Fibroblast of mammary gland (primary cell): ENCODE data around the gene BICC1.
A peak's percentile ranks its signal among the peaks of the same experiment; 100 is the strongest.

Source experiments
- DNase-seq: peaks from one replicate; pipeline ENCODE4 v3.0.0-alpha.2; 2010; ENCODE audit warnings: low read depth
- H3K4me3 ChIP-seq: 2 replicates; pipeline ENCODE4 v1.5.1; 2011; ENCODE audit warnings: low read depth, mild to moderate bottlenecking, low read length, moderate library complexity; ENCODE audit not compliant: control insufficient read depth
- TF ChIP-seq, protein P1 (sequence below): conservative IDR thresholded peaks from 2 replicates; pipeline ENCODE4 v1.5.1; 2011; ENCODE audit warnings: low read depth, low read length, inconsistent platforms; ENCODE audit not compliant: control insufficient read depth, insufficient read depth

Gene BICC1

DNA sequence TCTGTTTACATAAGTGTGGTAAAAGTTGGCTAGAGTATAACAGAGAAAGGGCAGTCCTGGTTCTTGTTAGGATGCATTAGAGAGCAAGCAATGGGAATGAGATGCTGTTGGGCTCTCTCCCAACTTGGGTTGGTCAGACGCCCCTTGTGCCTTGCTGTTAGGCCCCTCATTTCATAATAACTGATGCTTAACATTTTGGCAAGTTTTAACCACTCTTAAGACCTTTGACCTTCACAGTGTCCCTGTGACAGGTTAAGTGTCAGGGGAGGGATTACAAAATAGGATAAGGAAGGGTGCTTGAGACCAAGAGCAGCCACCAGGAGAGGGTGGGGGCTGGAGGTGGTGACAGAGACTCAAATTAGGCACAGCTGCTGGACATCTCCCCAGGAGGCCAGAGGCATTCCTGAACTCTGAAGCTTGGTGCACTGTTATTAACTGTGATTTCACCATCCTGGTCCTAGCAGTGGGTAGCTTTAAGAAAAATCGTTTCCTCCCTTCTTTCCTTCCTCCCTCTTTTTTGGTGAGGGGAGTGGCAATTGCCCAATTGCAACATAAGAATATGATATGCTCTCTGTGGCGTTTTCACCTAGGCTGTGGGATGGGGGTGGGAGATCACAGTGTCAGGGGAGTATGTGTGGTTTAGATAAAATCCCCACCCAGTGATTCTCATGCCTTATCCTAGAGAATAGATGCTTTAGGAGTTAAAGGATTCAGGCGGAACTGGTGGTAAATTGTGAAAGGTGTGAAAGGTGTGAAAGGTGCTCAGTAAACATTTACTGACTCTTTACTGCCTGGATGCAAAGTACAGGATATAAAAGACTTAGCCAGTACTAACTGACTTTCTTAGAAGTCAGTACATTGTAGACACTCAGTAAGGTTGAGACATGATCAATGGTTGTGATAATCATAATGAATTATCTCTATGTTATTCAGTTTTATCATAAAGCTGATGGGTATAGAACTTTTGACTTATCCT, 270.5 kb downstream of the BICC1 start:
- H3K4me3 ChIP-seq, result no peak overlapping the region
- TF ChIP-seq, protein P1, sequence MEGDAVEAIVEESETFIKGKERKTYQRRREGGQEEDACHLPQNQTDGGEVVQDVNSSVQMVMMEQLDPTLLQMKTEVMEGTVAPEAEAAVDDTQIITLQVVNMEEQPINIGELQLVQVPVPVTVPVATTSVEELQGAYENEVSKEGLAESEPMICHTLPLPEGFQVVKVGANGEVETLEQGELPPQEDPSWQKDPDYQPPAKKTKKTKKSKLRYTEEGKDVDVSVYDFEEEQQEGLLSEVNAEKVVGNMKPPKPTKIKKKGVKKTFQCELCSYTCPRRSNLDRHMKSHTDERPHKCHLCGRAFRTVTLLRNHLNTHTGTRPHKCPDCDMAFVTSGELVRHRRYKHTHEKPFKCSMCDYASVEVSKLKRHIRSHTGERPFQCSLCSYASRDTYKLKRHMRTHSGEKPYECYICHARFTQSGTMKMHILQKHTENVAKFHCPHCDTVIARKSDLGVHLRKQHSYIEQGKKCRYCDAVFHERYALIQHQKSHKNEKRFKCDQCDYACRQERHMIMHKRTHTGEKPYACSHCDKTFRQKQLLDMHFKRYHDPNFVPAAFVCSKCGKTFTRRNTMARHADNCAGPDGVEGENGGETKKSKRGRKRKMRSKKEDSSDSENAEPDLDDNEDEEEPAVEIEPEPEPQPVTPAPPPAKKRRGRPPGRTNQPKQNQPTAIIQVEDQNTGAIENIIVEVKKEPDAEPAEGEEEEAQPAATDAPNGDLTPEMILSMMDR, result no peak

DNA sequence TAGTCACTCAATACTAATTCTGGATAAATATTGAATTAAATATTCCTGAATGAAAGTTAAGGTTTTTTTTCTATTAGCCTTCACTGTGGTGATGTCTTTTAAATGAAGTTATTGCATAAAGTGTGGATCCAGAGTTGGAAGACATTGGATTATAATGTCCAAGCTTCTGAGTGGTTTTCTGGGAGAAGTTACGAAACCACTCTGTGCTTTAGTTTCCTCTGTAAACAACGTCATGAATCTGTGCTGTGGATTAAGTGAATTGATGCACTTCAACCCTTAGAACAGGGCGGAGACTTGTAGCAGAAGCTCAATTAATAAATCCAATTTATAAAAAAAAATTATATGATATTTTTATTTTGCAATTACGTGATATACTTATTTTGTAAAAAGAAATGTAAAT, 271.7 kb downstream of the BICC1 start:
- H3K4me3 ChIP-seq, result no peak overlapping the region
- TF ChIP-seq, protein P1, result no peak
- peak; percentile 64 for DNase-seq

More for the DNA sequence above, 270.5 kb downstream of the BICC1 start:
- DNase-seq, result peak; percentile 79

DNA sequence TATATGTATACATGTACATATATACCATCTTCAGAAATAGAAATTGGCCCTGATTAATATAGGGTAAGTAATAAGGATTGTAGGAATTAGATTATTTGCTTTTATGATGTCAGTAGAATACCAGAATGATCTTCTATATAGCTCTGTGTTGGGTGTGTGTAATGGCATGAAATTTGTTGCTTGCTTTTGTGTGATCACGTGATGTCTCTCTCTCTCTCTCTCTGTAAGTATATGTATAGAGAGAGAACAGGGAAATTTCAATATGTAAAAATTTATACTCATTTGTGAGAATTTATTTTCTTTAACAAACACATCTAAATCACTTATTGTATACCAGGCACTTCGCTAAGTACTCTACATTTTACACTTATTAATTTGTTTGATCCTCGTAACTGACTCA, 272.7 kb downstream of the BICC1 start:
- no peak overlapping the region for H3K4me3 ChIP-seq
- TF ChIP-seq, protein P1, result no peak
- no peak for DNase-seq

DNA sequence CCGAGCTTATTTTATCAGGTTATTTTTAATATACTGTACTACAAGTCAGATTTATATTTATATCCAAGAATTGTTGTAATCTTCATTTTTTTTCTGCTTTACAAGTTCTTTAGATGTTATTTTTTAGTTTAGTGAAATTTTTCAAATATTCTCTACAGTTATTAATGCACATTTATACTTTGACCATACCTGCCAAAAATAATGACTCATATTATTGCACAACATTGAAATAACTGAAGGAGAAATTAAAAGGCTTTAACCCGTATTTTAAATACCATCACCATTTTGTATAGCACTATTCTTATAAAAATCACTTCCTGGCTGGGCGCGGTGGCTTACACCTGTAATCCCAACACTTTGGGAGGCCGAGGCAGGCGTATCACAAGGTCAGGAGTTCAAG, 278.5 kb downstream of the BICC1 start:
- peak; percentile 64 for DNase-seq
- H3K4me3 ChIP-seq, result no peak overlapping the region
- TF ChIP-seq, protein P1, result no peak

DNA sequence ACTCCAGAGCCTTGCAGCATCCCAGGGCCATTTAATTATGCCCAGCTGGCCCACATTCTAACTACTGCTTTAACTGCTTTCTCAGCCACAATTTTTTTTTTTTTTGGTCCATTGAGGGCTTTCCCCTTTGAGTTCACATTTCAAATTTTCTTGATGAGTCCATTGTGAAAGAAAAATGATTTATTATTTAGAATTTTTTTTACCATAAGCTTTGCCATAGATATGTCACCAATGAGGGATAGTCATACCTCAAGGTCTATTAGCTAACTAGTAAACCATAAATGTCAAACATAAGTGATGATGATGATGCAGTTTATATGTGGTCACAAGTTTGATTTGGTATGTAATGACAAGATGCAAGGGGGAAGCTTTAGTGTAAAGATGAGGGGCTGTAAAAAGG, 282.9 kb downstream of the BICC1 start:
- no peak for DNase-seq
- H3K4me3 ChIP-seq, result no peak overlapping the region
- TF ChIP-seq, protein P1, result no peak

DNA sequence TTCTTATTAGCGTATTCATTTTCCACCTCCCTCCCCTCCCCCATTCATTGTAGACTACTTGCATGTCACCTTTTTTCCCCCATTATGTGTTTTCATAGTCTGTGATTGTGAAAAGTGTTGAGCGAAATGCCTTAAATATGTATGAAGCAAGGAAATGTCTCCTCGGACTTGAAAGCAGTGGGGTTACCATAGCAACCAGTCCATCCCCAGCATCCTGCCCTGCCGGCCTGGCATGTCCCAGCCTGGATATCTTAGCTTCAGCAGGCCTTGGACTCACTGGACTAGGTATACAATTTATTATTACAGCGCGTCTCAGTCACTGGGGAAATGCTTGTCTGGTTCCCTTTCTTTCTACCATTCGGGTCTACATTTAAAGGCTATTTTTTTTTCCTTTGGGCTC, 283.6 kb downstream of the BICC1 start:
- DNase-seq, result no peak
- TF ChIP-seq, protein P1, result no peak
- H3K4me3 ChIP-seq, result no peak overlapping the region

DNA sequence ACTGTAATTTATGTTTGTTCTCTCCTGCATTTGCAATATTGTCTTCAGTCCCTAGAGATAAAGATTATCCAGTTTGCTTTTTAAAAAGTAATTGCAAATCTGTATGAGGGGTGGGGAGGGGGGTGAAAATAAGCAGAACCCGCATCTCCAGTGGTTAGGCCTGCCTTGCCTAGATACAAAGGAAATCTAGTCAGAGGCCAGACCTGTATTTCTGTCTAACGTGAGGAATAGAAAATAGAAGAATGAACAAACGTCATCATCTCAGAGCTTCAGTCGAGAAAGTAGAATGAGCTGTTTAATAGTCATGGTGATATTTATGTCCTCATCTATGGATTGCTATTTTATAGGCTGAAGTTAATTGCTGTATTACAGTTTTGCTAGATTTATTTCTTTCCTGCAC, 284.2 kb downstream of the BICC1 start:
- TF ChIP-seq, protein P1, result no peak
- H3K4me3 ChIP-seq, result no peak overlapping the region
- no peak for DNase-seq
